Endothelial cell of umbilical vein (primary cell): ENCODE data around the gene ZNF488. TPM values are rescaled to one million over a fixed set of nuclear protein-coding genes. Genes with fewer than 3 reads are reported as not detected.

Source experiments
- BruUV-seq: library from RNA; stranded (reverse); fragments of 400-500 nt; replicated peaks from 2 replicates; lab custom pipeline; 2021; lab: Mats Ljungman, UMichigan
- CTCF ChIA-PET: fragments of 300-600, 350-600 bp; sonication (Branson Sonifier 250); formaldehyde crosslinking; loops from one replicate; lab custom pipeline; 2021; ENCODE audit warnings: antibody characterized with exemption, inconsistent platforms; lab: Charles Lee
- POLR2A ChIA-PET: fragments of 300-600, 350-600 bp; sonication (Branson Sonifier 250); formaldehyde crosslinking; loops from one replicate; lab custom pipeline; 2021; ENCODE audit warnings: antibody characterized with exemption, inconsistent platforms; lab: Charles Lee
- DNase-seq: peaks from one replicate; pipeline ENCODE4 v3.0.0-alpha.2; 2011; ENCODE audit warnings: low read depth, low spot score
- FAIRE-seq: peaks from 2 replicates; lab custom pipeline; 2011; peaks lifted over from hg19 to GRCh38; lab: Jason Lieb, UNC
- H2AFZ ChIP-seq: 2 replicates; pipeline ENCODE4 v1.6.0; 2012; ENCODE audit warnings: low read depth, low read length, control low read depth, inconsistent platforms
- H3K27ac ChIP-seq: 2 replicates; pipeline ENCODE4 v1.5.1; 2011; ENCODE audit warnings: low read depth, mild to moderate bottlenecking, control low read depth, low read length, moderate library complexity; ENCODE audit not compliant: insufficient read depth
- H3K27me3 ChIP-seq, 2 experiments: 2 replicates each; pipeline versions ENCODE4 v1.6.0 to v1.6.1; 2011; ENCODE audit warnings: low read length in 2 of 2, mixed read lengths in 1 of 2; ENCODE audit not compliant: control insufficient read depth in 2 of 2, insufficient read depth in 2 of 2
- H3K36me3 ChIP-seq, 2 experiments: 2 replicates in 1 of 2; 3 replicates in 1 of 2; pipeline ENCODE4 v1.5.1; 2011; ENCODE audit warnings: low read length in 2 of 2, mild to moderate bottlenecking in 1 of 2, moderate library complexity in 1 of 2; ENCODE audit not compliant: control insufficient read depth in 2 of 2, insufficient read depth in 2 of 2; ENCODE audit errors: extremely low read depth in 1 of 2
- H3K4me1 ChIP-seq: 3 replicates; pipeline ENCODE4 v1.5.1; 2011; ENCODE audit warnings: mild to moderate bottlenecking, low read length; ENCODE audit not compliant: control insufficient read depth, insufficient read depth; ENCODE audit errors: extremely low read depth
- H3K4me2 ChIP-seq: 2 replicates; pipeline ENCODE4 v1.6.1; 2011; ENCODE audit warnings: low read length, control low read depth, mixed read lengths; ENCODE audit not compliant: insufficient read depth
- H3K4me3 ChIP-seq, 3 experiments: fragments of 200-600 bp in 1 of 3; sonication (generic), shearing (Covaris generic) in 1 of 3; replicated peaks in 1 of 3; 2 replicates each; pipeline ENCODE4 v1.5.1; 2011 to 2016; ENCODE audit warnings: control low read depth in 3 of 3, low read length in 3 of 3, mild to moderate bottlenecking in 2 of 3, inconsistent platforms in 1 of 3, low read depth in 1 of 3, moderate library complexity in 1 of 3; ENCODE audit not compliant: insufficient read depth in 1 of 3
- H3K79me2 ChIP-seq: 2 replicates; pipeline ENCODE4 v1.6.0; 2012; ENCODE audit warnings: low read length, inconsistent platforms; ENCODE audit not compliant: control insufficient read depth, insufficient read depth
- H3K9ac ChIP-seq: replicated peaks from 2 replicates; pipeline ENCODE3; 2011; ENCODE audit warnings: low read length, control low read depth; ENCODE audit not compliant: insufficient read depth; ENCODE audit errors: extremely low read depth
- H3K9me1 ChIP-seq: replicated peaks from 3 replicates; pipeline ENCODE4 v1.6.0; 2011; ENCODE audit warnings: mild to moderate bottlenecking, low read length; ENCODE audit not compliant: control insufficient read depth, insufficient read depth; ENCODE audit errors: extremely low read depth
- H3K9me3 ChIP-seq: replicated peaks from 2 replicates; pipeline ENCODE4 v1.5.1; 2012; ENCODE audit warnings: low read length, inconsistent platforms; ENCODE audit not compliant: control insufficient read depth, insufficient read depth
- H4K20me1 ChIP-seq: replicated peaks from 2 replicates; pipeline ENCODE3; 2011; ENCODE audit warnings: mild to moderate bottlenecking, low read length; ENCODE audit not compliant: control insufficient read depth, insufficient read depth; ENCODE audit errors: extremely low read depth
- CTCF ChIP-seq, 2 donors: IDR thresholded peaks; 1 replicate in 1 of 2; 2 replicates in 1 of 2; pipeline ENCODE4 v1.5.1; 2011; ENCODE audit warnings: low read length in 2 of 2, mild to moderate bottlenecking in 2 of 2, moderate library complexity in 2 of 2, control low read depth in 1 of 2, inconsistent platforms in 1 of 2, low read depth in 1 of 2; ENCODE audit not compliant: insufficient read depth in 1 of 2; ENCODE audit errors: extremely low read depth in 1 of 2
- EZH2 ChIP-seq: IDR thresholded peaks from 2 replicates; pipeline ENCODE4 v1.6.1; 2012; ENCODE audit warnings: borderline replicate concordance, low read depth, mild to moderate bottlenecking, moderate library complexity, low read length, inconsistent platforms; ENCODE audit not compliant: severe bottlenecking
- FOS ChIP-seq: IDR thresholded peaks from 2 replicates; pipeline ENCODE4 v1.6.1; 2011; ENCODE audit warnings: mild to moderate bottlenecking, low read length, moderate library complexity, borderline replicate concordance; ENCODE audit not compliant: insufficient read depth
- GATA2 ChIP-seq: IDR thresholded peaks from 2 replicates; pipeline ENCODE4 v1.7.0; 2011; ENCODE audit warnings: low read depth, mild to moderate bottlenecking, moderate library complexity, mixed read lengths, low read length; ENCODE audit not compliant: insufficient read length, insufficient read depth
- JUN ChIP-seq: IDR thresholded peaks from 2 replicates; pipeline ENCODE4 v1.6.1; 2011; ENCODE audit warnings: borderline replicate concordance, low read depth; ENCODE audit not compliant: insufficient read length, insufficient read depth
- MAX ChIP-seq: IDR thresholded peaks from 2 replicates; pipeline ENCODE4 v1.6.1; 2011; ENCODE audit not compliant: insufficient read depth, insufficient read length
- MYC ChIP-seq: IDR thresholded peaks from one replicate; pipeline ENCODE4 v1.6.1; 2011; ENCODE audit warnings: mild to moderate bottlenecking, low read depth, low read length
- POLR2A ChIP-seq: IDR thresholded peaks from 2 replicates; pipeline ENCODE4 v1.6.1; 2012; ENCODE audit warnings: low read depth, mild to moderate bottlenecking, control low read depth, low read length
- POLR2AphosphoS5 ChIP-seq: IDR thresholded peaks from 2 replicates; pipeline ENCODE4 v1.6.1; 2012; ENCODE audit warnings: low read depth, mild to moderate bottlenecking, control low read depth, low read length, moderate library complexity; ENCODE audit not compliant: insufficient read depth
- dilution Hi-C: fragments of 300-500 bp; cut with MboI; formaldehyde crosslinking; loops from one replicate; pipeline ENCODE4 v1.15.0; 2019; ENCODE audit warnings: low sequenced_read_pairs; ENCODE audit not compliant: extremely low pct_ligation_motif_present
- intact Hi-C: fragments of 100-400 bp; cut with micrococcal nuclease; formaldehyde crosslinking; loops from one replicate; pipeline ENCODE4 v1.10.0; 2022
- polyA plus RNA-seq, 4 experiments: library from polyadenylated mRNA; depleted of rRNA in 3 of 4; stranded (reverse) in 3 of 4; unstranded in 1 of 4; fragments of >200 nt; gene quantifications; 2 replicates each; pipeline versions ENCODE4 v1.2.1 to v1.2.3, GENCODE V29; 2011 to 2012; ENCODE audit warnings: missing spikeins in 1 of 4
- total RNA-seq: library from RNA; stranded (reverse); gene quantifications from 2 replicates; pipeline ENCODE4 v1.2.3, GENCODE V29; 2021

Gene ZNF488
- total and polyA plus RNA-seq, 2 donors (not counting 3 experiments of a cell fraction or from before 2014, with no cell fraction given): 0.21 to 0.38 TPM

GRCh38 chr10:47401874-47402640, 18.0 kb upstream of the ZNF488 start:
- Histone ChIP-seq H3K4me2 (peak overlapping the region; percentile 13), H3K27ac (peak overlapping the region; percentile 45), H3K9me1 (no peaks in the 10 kb centered on the region), H2AFZ (no peak overlapping the region), H3K79me2 (no peaks in the 10 kb centered on the region), H3K9ac (no peak overlapping the region), H3K27me3 (peaks cover under 1 to 2% of the 10 kb centered on the region in 2 experiments), H3K4me1 (peaks cover 18% of the 10 kb centered on the region), H3K36me3 (no peaks in the 10 kb centered on the region), H4K20me1 (no peaks in the 10 kb centered on the region), H3K4me3 (no peak overlapping the region), H3K9me3 (no peaks in the 10 kb centered on the region)
- DNase-seq (no peak), FAIRE-seq (no peak)
- dilution Hi-C loops (no loop called here), intact Hi-C loops (no loop called here)
- POLR2A ChIA-PET: no interaction called here
- no TSS peak for BruUV-seq
- no peak for TF ChIP-seq EZH2
- TF ChIP-seq MYC: no peak
- no peak for TF ChIP-seq CTCF (IDR thresholded peaks at IDR 0.05; ENCODE audit: extremely low read depth in 1 of 2, insufficient read depth in 1 of 2, low read depth in 1 of 2, low read length in 2 of 2)
- no peak for TF ChIP-seq POLR2AphosphoS5
- TF ChIP-seq MAX: no peak
- no peak for TF ChIP-seq JUN
- no peak for TF ChIP-seq POLR2A
- no peak for TF ChIP-seq FOS
- TF ChIP-seq GATA2: no peak
- CTCF ChIA-PET: interaction anchor here (1.1 to 2.2 kb wide), 2 partner anchors 37 to 40 kb away, joined by 3 to 8 read pairs; no protein-coding TSS in a partner anchor
